ENCODE results near the gene NOM1. TPM values are rescaled to one million over a fixed set of nuclear protein-coding genes. Genes with fewer than 3 reads are reported as not detected.

Gene NOM1, protein sequence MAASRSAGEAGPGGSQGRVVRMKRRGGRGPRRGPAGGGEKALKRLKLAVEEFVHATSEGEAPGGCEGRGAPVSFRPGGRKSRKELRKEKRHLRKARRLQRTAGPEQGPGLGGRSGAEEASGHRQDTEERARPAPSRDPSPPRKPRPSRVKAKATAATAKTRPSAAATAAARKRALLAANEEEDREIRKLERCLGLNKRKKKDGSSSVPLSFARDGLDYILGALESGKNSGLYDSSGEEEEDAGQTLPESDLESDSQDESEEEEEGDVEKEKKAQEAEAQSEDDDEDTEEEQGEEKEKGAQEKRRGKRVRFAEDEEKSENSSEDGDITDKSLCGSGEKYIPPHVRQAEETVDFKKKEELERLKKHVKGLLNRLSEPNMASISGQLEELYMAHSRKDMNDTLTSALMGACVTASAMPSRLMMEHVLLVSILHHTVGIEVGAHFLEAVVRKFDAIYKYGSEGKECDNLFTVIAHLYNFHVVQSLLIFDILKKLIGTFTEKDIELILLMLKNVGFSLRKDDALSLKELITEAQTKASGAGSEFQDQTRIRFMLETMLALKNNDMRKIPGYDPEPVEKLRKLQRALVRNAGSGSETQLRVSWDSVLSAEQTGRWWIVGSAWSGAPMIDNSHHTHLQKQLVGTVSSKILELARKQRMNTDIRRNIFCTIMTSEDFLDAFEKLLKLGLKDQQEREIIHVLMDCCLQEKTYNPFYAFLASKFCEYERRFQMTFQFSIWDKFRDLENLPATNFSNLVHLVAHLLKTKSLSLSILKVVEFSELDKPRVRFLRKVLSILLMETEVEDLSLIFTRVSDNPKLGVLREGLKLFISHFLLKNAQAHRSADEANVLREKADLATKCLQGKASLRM
- total RNA-seq (2022; extraction: Qiagen RNA extraction; ENCODE audit: low read depth) = 13.5 to 19.2 TPM (median 18.9 TPM) in 5 replicates

DNA sequence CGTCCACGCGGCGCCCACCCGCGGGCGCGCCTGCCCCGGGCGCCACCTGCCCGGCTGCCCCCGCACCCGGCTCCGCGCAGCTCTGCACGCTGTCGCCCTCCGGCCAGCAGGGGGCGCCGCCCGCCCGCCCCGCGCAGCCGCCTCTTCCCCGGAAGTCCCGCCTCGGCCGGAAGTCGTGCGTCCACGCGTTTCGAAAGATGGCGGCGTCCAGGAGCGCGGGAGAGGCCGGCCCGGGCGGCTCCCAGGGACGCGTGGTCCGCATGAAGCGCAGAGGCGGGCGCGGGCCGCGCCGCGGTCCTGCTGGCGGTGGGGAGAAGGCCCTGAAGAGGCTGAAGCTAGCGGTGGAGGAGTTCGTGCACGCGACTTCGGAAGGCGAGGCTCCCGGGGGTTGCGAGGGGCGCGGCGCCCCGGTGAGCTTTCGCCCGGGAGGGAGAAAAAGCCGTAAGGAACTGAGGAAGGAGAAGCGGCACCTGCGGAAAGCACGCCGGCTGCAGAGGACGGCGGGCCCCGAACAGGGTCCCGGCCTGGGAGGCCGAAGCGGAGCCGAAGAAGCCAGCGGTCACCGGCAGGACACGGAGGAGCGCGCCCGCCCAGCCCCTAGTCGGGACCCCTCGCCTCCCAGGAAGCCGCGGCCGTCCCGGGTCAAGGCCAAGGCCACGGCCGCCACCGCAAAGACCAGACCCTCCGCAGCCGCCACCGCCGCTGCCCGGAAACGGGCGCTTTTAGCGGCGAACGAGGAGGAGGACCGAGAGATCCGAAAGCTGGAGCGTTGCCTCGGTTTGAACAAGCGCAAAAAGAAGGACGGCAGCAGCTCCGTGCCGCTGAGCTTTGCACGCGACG, at the start of gene NOM1:
Gene NOM1, plus strand, starts transcription at position 172 of the 840 bp plus-strand sequence. Its CDS starts 26 bp downstream, at position 198.

DNA sequence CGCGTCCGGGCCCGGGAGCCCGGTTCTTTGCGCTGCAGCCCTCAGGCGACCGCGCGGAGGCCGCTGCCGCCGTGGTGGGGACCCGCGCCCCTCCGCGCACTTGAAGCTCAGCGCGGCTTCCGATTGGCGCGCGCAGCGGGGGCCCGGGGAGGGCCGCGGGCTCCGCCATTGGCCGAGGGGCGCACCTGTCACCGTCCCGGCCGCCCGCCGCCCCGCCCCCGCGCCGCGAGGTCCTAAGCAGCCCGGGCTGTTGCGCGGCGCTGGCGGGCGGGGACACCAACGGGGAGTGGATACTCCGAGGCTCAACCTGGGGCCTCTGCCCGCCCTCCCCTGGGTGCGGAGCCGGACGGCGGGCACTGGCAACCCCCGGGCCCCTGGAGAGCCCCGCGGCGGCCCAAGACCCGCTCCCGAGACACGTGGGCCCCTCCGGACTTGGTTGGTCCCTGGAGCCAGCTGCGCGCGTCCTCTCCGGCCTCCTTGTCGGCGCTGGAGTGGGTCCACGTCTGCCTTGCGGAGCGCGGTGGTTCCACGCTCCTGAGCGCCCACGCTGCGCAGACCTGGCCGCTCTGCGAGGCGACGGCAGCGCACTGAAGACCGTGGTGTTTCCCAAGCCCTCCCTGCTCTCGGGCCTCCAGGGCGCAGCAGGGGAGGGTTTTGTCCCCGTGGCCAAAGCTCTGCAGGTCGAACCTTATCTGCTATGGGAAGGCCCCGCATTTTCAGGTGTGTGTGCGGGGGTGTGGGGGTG, 61.2 kb downstream of the NOM1 start, which contains the start of gene MNX1:
Gene MNX1, minus strand, starts transcription at position 76 of the 745 bp plus-strand sequence. CDS start 313 bp downstream, outside the sequence.

Other genes with a start within 250 kb of the NOM1 start
- 17.4 to 28.9 TPM (median 27.9 TPM) in 5 replicates for gene LMBR1, start 56.5 kb upstream of the NOM1 start, total RNA-seq (2022; extraction: Qiagen RNA extraction; ENCODE audit: low read depth)
- gene MNX1, start 61.0 kb downstream of the NOM1 start, total RNA-seq (2022; extraction: Qiagen RNA extraction; ENCODE audit: low read depth) = 4.0 to 6.6 TPM (median 6.3 TPM) in 5 replicates
- 49.7 to 77.0 TPM (median 68.4 TPM) in 5 replicates for gene UBE3C, start 189.2 kb downstream of the NOM1 start, total RNA-seq (2022; extraction: Qiagen RNA extraction; ENCODE audit: low read depth)

Measured in A549 treated with RU486 at 1 μM for 4 hours (cell line).